H1 (cell line): ENCODE results near the gene FAM163A. TPM values are rescaled to one million over a fixed set of nuclear protein-coding genes. Genes with fewer than 3 reads are reported as not detected.

Source experiments
- KDM1A ChIP-seq: fragments of 200-600, 300-600 bp; sonication (generic); IDR thresholded peaks from 2 replicates; pipeline ENCODE4 v1.7.1; 2016; ENCODE audit warnings: mild to moderate bottlenecking, low read length, borderline replicate concordance
- POLR2A ChIP-seq, 2 experiments: IDR thresholded peaks; 1 replicate in 1 of 2; 2 replicates in 1 of 2; pipeline ENCODE4 v1.6.1; 2011; ENCODE audit warnings: low read depth in 2 of 2, low read length in 2 of 2, mild to moderate bottlenecking in 2 of 2; ENCODE audit errors: control extremely low read depth in 1 of 2
- RBBP5 ChIP-seq: IDR thresholded peaks from 2 replicates; pipeline ENCODE4 v1.7.1; 2012; ENCODE audit warnings: low read depth, mild to moderate bottlenecking, inconsistent platforms, low read length, moderate library complexity, borderline replicate concordance
- SIN3A ChIP-seq, 2 experiments: IDR thresholded peaks in 1 of 2; conservative IDR thresholded peaks in 1 of 2; 2 replicates each; pipeline ENCODE4 v1.6.1; 2011 to 2012; ENCODE audit warnings: low read length in 2 of 2, improper control_type of control experiment in 1 of 2, low read depth in 1 of 2, mild to moderate bottlenecking in 1 of 2
- SIRT6 ChIP-seq: IDR thresholded peaks from one replicate; pipeline ENCODE4 v1.7.1; 2012; ENCODE audit warnings: low read length, inconsistent platforms
- polyA plus RNA-seq, 7 experiments: library from polyadenylated mRNA; depleted of rRNA in 3 of 7; stranded (reverse) in 5 of 7; unstranded in 2 of 7; fragments of >200 nt in 5 of 7; fragments of 200-250 nt in 2 of 7; gene quantifications; 1 replicate in 5 of 7; 2 replicates in 1 of 7; 4 replicates in 1 of 7; pipeline versions ENCODE4 v1.2.1 to v1.2.3, GENCODE V29; 2011 to 2013; ENCODE audit warnings: missing spikeins in 2 of 7, mixed read lengths in 2 of 7
- total RNA-seq: library from RNA; stranded (reverse); fragmentation: NEBNext Ultra II Directional; extraction: Animal tissue kit (Norgen Biotek cat#: 25700); gene quantifications from 2 replicates; pipeline ENCODE4 v1.2.1, GENCODE V29; 2021

FAM163A gene
- total and polyA plus RNA-seq, 2 of the 8 experiments (the other 6 are each of a cell fraction or from before 2014, with no cell fraction given): 0.13 to 0.18 TPM

DNA sequence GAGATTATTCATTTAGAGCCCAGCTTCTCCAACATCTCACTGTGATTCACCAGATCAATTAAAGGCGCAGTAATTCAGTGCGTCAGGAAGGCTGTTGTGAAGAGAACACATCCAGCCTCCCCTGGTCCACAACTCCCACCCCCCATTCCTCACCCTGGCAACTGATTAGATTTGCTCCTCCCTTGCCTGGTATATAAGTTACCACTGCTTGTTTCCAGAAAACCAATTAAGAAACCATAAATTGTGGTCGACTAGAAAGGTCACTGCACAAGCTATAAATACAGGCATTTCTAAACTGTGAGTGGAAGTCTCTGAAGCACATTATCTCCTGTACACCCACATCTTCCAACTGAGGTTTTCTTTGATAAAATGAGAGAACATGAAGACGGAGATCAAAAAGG is 41.9 kb downstream of the FAM163A start (continued):
- no peak for TF ChIP-seq RBBP5
- TF ChIP-seq SIRT6: no peak
- TF ChIP-seq SIN3A (conservative IDR thresholded peaks at IDR 0.05 in 1 of 2, IDR thresholded peaks at IDR 0.05 in 1 of 2; ENCODE audit: low read depth in 1 of 2, low read length in 2 of 2): no peak
- TF ChIP-seq POLR2A (IDR thresholded peaks at IDR 0.05; ENCODE audit: control extremely low read depth in 1 of 2, low read depth in 2 of 2, low read length in 2 of 2): no peak
- TF ChIP-seq KDM1A: no peak
